Measurements from ENCODE around the gene CCDC68.
"Not testable (repeated sequence)": the region's sequence is repeated elsewhere in the genome, so short reads cannot be mapped to it uniquely, and the experiment has no call there.

The CCDC68 gene, protein sequence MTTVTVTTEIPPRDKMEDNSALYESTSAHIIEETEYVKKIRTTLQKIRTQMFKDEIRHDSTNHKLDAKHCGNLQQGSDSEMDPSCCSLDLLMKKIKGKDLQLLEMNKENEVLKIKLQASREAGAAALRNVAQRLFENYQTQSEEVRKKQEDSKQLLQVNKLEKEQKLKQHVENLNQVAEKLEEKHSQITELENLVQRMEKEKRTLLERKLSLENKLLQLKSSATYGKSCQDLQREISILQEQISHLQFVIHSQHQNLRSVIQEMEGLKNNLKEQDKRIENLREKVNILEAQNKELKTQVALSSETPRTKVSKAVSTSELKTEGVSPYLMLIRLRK

DNA sequence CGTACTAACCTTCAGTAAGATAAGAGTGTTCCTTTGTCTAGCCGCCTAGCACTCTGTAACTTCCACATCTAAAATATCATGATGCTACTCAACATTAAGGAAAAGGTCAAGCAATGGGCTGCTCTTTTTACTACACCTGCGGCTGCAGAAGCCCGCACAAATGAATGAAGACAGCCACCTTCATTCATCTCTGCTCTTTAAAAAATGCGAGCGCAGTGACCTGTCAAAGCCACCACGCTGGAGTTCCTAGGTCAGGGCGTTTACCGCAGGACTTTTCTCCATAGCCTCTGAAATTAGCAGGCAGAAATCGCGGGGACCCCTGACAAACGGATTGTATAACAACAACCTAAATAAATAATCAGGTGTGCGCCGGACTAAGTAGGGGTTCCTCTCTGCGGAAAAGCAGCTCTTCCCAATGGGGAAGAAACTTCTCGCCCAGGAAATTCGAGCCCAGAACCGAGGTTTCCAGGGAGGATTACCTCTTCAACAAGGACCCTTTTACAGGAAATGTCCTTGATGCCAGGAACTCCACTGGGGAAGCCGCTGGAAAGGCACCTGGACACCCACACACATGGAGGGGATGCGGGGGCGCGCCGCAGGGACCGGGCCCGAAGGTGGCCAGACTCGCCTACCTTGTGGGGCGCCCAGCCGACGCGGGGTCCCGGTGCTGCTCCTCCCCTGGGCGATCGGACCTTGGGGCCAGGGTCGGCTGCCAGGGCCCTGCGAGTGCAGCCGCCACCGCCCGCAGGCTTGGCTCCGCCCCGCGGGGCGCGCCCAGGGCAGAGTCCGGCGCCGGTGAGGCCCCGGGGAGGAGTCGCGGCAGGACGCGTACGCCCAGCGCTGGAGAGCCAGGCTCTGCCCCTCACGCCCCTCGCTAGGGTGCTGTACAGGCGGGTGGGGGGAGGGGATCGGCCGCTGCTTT, at the start of gene CCDC68:
CCDC68 (minus strand) TSS at position 758 of the 922 bp plus-strand sequence. CDS start 16,670 bp downstream, outside the sequence.
- no peak for DNase-seq (ENCODE audit: low read depth in 3 of 3, low spot score in 1 of 3)

DNA sequence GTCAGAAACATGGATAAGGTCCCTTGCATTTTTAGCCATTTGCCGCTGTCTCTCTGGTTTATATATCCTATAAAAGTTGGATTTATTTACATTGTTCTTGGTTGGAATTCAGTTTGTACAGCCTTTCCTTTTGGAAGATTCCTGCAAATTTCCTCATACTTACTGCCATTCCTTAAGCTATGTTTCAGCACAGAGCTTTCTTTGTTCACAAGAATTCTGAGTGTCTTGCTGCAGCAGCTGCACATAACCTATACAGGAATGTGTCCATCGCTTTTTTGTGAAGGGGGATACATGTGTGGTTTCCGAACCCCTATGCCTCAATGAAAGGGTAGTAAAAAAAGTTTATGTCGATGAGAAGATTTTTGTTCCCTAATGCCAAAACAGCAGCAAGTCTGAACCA, 48.3 kb upstream of the CCDC68 start:
- no peak for DNase-seq (ENCODE audit: low read depth in 3 of 3, low spot score in 1 of 3)

DNA sequence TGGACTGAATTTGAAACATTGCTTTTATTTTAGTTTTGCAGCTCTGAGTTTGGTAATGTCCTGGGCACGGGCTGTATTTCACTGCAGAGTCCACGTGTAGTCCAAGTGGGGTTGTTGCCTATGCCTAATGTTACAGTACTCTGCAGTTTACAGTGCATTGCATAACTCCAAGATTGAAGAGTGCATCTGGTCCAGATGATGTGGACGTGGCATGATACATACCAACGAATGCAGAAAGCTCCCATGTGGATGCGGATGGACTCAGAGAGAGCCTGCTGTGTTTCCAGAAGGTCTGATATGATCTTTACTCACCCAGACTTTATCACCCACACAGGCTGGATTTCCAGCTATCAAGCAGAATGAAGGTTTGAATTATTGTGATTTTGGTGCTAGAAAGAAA, 44.4 kb upstream of the CCDC68 start:
- no peak for DNase-seq (ENCODE audit: low read depth in 3 of 3, low spot score in 1 of 3)

DNA sequence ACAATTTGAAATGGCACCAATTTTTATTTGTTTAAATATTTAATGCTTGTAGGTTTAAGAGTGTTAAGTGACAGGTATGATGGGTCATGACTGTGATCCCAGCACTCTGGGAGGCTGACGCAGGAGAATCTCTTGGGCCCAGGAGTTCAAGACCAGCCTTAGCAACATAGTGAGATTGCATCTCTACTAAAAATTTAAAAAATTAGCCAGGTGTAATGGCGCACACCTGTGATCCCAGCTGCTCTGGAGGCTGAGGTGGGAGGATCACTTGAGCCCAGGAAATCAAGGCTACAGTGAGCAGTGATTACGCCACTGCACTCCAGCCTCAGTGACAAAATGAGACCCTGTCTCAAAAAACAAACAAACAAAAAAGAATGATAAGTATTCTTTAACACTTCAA, 43.0 kb upstream of the CCDC68 start:
- DNase-seq (ENCODE audit: low read depth in 3 of 3, low spot score in 1 of 3), result no peak

DNA sequence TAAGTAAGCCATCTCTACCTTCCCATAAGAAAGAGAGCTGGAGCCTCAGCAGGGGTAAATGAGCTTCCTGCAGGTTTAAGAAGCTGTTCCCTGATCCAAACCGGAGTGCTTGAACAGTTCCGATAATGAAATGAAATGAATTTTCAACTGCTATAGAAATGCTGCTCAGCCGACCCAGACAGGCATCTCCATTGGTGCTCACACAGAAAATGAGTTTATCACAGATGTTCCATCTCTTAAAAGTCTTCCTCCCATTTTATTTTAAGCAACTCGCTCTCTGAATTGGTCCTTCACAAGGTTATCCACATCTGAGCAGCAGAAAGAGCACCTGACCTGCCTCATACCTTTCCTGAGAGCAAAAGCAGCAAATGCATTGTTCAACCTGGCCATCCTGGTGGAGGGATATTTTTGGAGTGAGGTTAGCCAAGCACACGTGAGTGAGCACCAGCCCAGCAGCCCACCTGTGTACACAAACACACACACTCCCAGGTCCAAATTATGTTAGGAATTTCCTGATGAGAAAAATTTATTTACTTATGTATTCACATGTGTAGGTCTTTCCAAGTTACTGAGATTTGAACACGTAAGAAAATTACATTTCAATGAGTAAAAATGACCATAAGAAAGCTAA, 42.2 kb upstream of the CCDC68 start:
- DNase-seq (ENCODE audit: low read depth in 3 of 3, low spot score in 1 of 3), result no peak

DNA sequence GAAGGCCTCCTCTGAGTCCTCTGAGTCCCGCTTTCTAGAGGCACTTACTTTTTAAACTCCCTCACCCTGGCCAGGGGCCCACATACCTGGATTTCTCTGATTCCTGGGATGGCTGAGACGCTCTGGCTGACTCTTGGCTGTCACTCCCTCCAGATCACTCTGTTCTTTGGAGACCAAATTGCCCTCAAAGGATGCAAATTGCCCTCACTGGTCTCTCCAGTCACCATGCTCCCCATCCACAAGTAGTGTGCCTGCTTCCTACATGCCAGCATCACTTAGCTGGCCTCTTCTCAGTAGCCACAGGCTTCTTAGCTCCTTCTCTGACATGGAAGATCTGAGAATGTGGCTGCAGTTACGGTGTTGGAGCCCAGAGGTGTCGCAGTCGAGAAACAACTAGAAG, 41.3 kb upstream of the CCDC68 start:
- DNase-seq (ENCODE audit: low read depth in 3 of 3, low spot score in 1 of 3), result no peak

DNA sequence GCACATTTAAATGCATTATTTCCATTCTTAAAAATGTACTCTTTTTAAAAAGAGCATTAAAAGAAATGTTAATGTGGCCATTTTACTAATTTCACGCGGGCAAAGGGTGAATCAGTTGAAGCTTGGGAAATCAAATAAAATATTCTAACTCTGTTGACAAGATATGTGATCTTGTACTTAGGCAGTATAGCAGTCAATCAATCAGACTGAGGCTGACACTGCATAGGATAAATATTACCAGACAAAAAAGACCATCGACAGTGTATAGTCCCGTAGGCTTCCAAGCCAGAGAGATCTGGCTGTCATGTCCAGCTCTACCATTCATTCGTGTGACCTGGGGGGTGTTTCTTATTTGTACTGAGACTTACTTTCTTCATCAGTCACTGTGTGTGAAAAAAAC, 39.8 kb upstream of the CCDC68 start:
- DNase-seq (ENCODE audit: low read depth in 3 of 3, low spot score in 1 of 3), result no peak

DNA sequence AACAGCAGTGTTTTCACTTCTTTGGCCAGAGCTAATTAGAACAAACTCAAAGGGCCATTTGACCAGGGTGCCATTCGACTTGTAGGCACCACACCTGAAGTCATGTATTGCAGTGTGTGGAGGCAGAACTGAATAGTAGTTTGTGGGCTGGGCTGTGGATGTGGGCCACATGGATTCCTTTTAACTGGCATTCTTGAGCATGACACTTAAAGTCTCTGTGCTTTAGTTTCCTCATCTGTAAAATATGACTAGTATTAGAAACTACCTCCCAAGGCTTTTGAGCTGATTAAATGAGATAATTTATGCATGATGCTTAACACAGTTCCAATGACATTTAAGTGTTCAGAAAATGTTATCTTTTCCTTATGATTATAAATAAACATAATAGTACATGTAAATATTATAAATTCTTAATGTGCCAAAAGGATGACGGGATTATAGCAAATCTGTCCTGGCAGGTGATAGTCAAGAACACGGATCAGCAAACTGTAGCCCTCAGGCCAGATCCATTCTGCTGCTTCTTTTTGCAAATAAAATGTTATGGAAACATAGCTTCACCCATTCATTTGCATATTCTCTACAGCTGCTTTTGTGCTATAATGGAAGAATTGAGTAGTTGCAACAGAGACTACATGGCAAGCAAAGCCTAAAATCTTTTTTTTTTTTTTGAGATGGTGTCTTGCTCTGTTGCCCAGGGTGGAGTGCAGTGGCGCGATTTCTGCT, 36.3 kb upstream of the CCDC68 start:
- DNase-seq (ENCODE audit: low read depth in 3 of 3, low spot score in 1 of 3), result no peak

DNA sequence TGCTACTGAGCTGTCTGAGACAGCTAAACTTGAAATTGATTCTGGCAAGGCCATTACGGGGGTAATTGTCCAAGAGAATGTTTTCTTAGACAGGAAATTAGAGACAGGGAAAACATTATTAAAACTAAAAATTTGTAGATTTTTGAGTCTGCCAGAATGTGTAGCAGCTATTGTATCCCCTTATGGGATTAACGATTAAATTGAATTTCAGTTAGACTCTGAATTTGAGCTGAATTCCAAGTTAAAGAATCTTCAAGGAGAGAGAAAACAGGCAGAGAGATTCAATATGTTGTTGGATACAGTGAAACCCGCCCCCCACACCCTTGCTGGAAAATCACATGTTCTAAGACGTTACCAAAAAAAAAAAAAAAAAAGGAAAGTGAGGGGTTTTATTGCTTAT, 32.7 kb upstream of the CCDC68 start:
- no peak for DNase-seq (ENCODE audit: low read depth in 3 of 3, low spot score in 1 of 3)

DNA sequence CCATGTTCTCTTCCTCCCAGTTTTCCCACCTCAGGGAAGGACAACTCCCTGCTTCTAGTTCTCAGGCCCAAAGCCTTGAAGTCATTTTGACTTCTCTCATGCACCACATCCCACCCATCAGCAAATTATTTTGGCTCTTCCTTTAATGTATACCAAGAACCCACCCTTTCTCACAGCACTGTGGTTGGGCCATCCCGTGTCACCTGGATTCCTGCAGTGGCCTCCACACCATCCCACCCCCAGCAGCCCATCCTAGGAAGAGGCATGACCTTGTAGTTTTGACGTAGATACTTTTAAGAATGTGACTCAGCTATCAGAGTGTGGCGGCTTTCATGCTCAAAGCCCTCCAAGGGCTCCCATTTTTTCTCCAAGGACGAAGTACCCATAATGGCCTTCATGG, 25.6 kb upstream of the CCDC68 start:
- no peak for DNase-seq (ENCODE audit: low read depth in 3 of 3, low spot score in 1 of 3)

DNA sequence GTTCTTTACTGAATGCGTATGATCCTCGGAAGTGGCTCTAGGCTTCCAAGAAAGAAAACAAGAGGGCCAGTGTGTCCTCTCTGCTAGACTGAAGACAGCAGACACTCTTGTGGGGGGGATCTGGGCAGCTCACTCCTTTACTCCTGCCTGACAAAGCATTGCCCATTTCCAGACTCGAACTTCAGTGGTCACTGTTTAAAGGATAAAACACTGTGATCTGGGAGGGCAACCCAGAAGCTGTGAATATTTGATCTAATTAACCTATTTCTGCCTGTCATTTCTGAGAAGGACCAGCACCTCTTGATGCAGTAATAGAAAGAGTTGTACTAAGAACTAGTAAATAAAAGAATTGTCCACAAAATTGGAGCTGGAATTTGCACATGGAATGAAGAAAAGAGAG, 24.5 kb upstream of the CCDC68 start:
- DNase-seq (ENCODE audit: low read depth in 3 of 3, low spot score in 1 of 3), result no peak

DNA sequence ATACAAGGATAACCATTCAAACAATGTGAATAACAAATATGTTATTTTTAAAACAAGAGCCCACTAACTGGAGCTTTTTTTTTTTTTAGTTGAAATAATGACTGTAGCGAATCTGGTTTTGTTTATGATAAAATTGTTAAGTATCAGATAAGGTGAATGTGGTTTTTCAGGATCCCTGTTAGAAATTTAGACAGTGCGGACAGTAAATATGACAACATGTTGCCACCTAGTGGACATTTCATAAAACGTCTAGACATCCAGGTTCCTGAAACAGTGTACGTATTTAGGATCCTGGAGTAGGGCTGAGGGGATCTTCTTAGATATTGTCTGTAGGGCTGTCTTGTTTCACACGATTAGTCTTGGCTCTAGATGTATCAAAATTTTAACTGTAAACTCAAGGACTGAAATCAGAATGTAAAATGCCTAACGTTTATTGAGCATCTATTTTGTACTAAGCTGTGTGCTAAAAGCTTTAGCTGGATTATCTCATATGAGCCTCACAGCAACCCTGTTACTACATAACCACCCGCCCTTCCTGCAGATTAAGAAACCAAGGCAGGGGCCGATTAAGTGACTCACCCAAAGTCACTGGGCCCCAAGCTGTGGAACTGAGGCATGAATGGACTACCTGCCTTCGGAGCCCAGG, 23.9 kb upstream of the CCDC68 start:
- DNase-seq (ENCODE audit: low read depth in 3 of 3, low spot score in 1 of 3), result no peak

DNA sequence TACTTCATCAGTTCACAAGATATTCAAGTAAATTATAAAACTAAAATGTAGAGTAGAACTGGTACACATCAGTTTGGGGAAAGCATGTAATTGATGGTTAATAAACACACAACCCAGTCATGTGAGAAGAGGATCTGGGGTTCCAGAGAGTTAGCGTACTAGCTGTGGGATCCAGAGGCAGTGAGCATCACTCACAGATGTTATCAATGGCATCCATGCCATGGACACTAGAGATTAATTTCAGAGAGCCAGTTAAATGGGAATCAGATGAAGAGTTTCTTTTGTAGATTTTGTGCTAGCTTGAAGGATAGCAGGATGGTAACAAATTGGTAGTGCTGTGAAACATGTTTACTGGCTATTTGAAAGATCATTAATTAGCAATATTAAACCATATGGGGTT, 21.8 kb upstream of the CCDC68 start:
- DNase-seq (ENCODE audit: low read depth in 3 of 3, low spot score in 1 of 3), result no peak

DNA sequence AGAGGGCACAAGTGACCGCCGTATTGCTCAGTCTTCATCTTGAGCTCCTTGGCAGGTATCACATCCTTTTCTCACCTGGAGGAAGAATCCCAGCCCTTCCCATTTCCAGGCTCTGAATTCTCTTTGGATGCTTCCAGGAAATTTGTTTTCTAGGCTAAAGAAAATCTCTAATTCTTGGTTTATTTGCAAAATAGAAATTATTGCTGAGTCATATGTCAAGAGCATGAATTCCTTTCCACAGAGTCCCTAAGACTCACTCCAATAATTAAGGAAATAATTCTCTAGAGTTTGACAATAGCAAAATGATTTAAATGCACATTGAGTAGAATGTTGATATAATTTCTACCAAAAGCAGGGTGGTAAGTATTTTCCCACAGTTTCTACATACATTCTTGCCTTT, 16.3 kb upstream of the CCDC68 start:
- no peak for DNase-seq (ENCODE audit: low read depth in 3 of 3, low spot score in 1 of 3)

DNA sequence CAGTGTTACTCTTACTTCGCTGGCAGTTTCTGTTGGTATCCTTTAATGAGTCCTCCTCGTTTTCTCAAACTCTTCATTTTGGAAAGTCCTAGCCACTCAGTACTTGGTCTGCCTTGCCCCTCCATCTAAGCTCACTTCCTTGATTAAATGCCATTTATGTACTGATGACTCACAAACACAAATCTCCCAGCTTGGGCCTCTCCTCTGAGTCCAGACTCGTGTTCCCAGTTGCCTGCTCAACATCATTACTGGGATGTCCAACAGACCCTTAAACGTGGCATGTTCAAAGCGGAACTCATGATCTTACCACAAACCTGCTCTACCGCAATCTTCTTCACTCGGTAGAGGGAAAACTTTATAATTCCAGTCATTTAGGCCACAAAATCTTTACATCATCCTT, 13.8 kb upstream of the CCDC68 start:
- no peak for DNase-seq (ENCODE audit: low read depth in 3 of 3, low spot score in 1 of 3)

DNA sequence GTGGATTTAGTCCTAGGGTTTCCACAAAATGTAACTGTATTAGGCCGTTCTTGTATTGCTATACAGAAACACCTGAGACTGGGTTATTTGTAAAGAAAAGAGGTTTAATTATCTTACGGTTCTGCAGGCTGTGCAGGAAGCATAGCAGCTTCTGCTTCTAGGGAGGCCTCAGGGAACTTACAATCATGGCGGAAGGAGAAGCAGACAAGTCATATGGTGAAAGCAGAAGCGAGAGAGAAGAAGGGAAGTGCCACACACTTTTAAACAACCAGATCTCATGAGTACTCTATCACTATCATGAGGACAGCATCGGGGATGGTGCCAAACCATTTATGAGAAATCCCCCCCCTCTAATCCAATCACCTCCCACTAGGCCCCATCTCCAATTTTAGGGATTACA, 9.5 kb upstream of the CCDC68 start:
- no peak for DNase-seq (ENCODE audit: low read depth in 3 of 3, low spot score in 1 of 3)

DNA sequence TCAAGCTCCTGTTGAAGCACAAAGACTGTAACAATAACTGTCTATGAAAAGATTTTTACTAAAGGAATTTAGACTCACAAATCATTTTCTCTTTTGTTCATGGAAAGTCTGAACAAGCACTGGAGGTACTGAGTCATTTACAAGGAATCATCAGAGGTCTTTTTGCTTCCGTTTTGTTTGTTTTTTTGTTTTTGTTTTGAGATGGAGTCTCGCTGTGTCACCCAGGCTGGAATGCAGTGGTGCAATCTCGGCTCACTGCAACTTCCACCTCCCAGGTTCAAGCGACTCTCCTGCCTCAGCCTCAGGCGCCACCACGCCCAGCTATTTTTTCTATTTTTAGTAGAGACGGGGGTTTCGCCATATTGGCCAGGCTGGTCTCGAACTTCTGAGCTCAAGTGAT, 9.0 kb upstream of the CCDC68 start:
- not testable (repeated sequence) for DNase-seq (ENCODE audit: low read depth in 3 of 3, low spot score in 1 of 3)

DNA sequence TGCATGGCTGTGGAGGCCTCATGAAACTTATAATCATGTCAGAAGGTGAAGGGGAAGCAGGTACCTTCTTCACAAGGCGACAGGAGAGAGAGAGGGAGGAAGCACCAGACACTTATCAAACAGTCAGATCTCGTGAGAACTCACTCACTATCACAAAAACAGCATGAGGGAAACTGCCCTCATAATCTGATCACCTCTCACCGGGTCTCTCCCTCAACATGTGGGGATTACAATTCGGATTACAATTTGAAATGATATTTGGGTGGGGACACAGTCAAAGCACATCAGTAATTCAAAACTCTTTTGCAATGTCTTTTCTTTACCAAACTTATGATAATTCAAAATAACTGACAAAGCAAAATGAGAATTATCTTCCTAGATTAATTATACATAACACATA, 8.5 kb upstream of the CCDC68 start:
- no peak for DNase-seq (ENCODE audit: low read depth in 3 of 3, low spot score in 1 of 3)

DNA sequence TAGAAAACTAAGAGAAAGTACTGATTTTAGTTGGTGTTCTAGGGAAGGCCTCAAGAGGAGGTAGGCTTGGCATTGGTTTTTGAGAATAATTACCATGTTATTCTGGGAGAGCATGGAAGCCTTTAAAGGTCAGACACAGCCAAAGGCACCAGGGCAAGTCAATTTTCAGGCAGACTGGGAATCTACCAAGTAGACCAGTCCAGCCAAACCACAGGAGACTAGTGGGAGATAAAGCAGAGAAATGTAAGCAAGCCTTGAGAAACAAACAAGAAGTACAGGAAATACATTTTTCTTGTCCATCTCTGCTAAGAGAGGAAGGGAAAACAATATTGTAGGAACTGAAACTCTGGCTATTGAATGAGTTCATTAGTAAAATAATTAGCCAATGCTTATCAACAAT, 5.5 kb upstream of the CCDC68 start:
- DNase-seq (ENCODE audit: low read depth in 3 of 3, low spot score in 1 of 3), result no peak

DNA sequence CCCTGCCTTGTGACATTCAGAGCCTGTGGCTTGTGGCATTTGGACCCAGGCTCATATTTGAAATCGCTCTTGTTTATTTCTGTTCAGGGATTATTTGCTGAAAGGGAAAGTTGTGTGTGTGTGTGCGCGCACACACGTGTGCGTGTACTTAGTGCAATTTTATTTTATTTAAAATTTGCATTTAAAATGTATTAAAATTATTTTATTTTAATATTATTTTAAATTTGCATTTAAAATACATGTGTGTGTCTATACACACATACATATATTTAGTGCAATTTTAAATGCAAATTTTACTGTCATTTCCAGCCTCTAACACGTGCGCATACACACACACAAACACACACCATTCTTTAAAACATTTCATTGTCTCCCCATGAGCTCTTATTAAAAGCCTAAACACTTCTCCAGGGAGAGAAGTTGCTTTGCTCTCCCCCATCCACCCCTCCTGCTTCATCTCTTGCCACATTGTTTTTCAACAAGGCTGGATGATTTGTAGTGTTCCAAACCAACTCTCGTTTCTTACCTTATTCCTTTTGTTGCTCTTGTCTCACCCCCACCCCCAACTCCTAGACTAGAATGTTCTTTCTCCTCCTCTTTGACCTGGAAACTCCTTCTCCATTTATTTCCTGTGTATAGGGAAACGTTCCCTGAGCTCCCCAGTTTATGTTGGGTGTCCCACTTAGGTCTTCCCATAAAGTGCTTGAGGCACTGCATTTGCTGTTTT, 3.8 kb upstream of the CCDC68 start:
- no peak for DNase-seq (ENCODE audit: low read depth in 3 of 3, low spot score in 1 of 3)
